Body of pancreas (tissue), 4 donors: ENCODE data around the gene CAMSAP1.

ENCODE experiments used
- POLR2A ChIP-seq, 3 donors: fragments of 450-650 bp; IDR thresholded peaks; one replicate each; pipeline ENCODE4 v1.6.1; 2016; ENCODE audit warnings: antibody characterized with exemption in 3 of 3, mild to moderate bottlenecking in 2 of 3
- TF ChIP-seq, protein P1 (sequence below), 7 experiments: fragments of 450-650 bp in 4 of 7; fragments of 200-600 bp in 3 of 7; sonication (generic) in 3 of 7; IDR thresholded peaks; one replicate each; pipeline ENCODE4 v1.5.1; 2016 to 2019; ENCODE audit warnings: antibody characterized with exemption in 7 of 7

DNA sequence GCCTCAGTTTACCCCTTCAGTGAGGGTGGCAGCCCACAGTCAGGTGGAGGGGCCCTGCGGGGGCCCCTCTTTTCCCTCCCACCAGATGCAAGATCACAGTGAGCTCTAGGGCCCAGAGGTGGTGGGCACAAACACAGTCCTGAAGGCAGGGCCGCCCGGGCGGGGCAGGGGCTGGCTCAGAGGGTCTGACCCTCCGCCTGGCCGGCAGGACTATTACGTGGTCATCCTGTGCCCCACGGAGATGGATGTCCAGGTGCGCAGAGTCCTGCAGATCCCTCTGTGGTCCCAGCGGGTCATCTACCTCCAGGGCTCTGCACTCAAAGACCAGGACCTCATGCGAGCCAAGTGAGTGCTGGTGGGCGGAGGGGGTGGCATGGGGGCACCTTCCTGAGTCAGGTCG lies 141.9 kb downstream of the CAMSAP1 start:
- TF ChIP-seq, protein P1, sequence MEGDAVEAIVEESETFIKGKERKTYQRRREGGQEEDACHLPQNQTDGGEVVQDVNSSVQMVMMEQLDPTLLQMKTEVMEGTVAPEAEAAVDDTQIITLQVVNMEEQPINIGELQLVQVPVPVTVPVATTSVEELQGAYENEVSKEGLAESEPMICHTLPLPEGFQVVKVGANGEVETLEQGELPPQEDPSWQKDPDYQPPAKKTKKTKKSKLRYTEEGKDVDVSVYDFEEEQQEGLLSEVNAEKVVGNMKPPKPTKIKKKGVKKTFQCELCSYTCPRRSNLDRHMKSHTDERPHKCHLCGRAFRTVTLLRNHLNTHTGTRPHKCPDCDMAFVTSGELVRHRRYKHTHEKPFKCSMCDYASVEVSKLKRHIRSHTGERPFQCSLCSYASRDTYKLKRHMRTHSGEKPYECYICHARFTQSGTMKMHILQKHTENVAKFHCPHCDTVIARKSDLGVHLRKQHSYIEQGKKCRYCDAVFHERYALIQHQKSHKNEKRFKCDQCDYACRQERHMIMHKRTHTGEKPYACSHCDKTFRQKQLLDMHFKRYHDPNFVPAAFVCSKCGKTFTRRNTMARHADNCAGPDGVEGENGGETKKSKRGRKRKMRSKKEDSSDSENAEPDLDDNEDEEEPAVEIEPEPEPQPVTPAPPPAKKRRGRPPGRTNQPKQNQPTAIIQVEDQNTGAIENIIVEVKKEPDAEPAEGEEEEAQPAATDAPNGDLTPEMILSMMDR (IDR thresholded peaks at IDR 0.05) = no peak
- no peak for TF ChIP-seq POLR2A (IDR thresholded peaks at IDR 0.05)
